DMS 273 (cell line): ENCODE data around the gene SLC25A15.
"Not testable (repeated sequence)": the region's sequence is repeated elsewhere in the genome, so short reads cannot be mapped to it uniquely, and the experiment has no call there.

Experiments used
- DNase-seq: peaks from one replicate; lab custom pipeline; 2025; ENCODE audit not compliant: unreplicated experiment; lab: John Stamatoyannopoulos, UW

The SLC25A15 gene

DNA sequence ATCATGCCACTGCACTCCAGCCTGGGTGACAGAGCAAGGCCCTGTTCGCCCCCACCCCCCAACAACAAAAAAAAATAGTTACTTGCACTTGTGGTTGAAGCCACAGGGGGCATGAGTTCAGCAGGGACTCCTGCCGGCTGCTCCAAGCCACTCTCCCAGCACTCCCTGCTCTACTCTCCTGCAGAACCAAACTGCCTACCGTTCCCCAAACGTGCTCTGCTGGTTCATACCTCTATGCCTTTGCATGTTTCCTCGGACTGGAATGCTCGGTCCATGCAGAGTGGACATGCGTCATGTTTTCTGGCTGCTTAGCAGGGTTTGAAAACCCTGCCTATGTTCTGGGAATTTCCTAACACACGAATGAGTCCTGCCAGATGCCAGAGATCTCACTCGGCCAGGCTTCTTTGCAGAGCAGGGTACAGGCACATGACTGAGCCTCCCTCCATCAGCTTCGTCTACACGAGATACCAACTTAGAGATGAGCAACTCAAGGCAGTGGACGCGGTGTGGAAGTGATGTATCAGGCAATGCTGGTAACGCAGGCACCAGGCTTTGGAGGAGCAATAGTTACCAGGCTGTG is 8.5 kb upstream of the SLC25A15 start:
- peak; percentile 3 for DNase-seq

DNA sequence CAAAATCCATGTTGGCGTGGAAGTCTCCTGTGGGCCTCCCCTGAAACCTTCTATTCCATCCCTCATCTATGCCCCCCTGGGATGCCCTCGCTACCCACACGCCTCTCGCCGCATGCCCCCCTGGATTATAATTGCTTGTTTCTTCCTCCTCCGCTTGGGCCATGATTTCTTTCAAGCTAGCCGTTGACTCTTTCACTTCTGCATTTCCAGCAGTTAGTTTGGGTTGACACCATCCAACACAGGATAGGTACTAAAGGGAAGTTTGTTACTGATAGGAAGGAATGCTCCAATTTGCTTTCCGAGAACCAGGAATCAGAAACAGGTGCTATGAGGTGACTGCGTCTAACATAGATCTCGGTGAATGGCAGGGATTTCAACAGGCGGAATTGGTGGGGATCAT is 7.7 kb upstream of the SLC25A15 start:
- no peak for DNase-seq

DNA sequence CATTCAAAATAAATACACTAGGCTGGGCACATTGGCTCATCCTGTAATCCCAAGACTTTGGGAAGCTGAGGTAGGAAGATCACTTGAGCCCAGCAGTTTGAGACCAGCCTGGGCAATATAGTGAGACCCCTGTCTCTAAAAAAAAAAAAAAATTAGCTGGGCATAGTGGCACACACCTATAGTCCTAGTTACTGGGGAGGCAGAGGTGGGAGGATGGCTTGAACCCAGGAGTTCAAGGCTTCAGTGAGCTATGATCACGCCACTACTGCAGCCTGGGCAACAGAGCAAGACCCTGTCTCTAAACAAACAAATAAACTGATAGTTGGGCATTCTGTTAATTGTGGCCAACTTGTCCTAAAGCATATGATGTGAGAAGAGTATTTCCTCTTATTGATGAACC is 6.4 kb upstream of the SLC25A15 start:
- DNase-seq: not testable (repeated sequence)

DNA sequence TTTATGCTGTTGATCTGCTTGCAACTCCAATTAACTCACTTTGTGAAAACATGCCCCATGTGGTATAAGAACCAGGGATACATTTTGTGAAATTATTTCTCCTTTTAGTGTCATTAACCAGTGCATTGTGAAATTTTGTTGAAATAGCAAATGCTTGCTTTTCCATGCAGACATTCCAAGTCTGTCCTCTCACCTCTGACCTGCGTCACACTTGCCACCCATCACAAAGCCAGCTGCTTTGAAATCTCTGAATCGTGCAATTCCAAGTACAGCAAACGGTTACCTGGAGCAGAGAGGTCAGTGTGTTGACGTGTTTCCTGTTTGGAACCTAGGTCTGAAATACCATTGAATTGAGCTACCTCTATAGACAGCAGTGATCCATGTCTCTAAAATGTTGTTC is 4.9 kb upstream of the SLC25A15 start:
- DNase-seq: no peak

- DNase-seq: no peak
Observed at GRCh38 chr13:40786568-40786996, 2.8 kb upstream of the SLC25A15 start.

DNA sequence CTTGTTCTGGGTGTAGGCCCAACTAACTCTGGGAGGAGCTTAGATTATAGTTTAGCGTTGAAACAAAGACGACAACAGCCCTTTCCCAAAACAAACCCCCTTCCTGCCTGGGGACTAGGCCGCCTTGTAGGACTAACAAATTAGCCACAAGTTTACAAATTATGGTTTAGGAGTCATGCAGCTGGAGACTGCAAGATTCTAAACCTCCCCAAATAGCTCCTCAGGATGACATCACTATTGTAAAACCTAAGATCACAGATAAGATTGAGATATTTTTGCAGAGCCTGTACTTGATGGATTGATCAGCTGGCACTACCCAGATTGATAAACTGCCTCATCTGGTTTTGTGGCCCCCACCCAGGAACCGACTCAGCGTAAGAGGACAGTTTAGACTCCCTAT is 2.3 kb upstream of the SLC25A15 start:
- DNase-seq: no peak

DNA sequence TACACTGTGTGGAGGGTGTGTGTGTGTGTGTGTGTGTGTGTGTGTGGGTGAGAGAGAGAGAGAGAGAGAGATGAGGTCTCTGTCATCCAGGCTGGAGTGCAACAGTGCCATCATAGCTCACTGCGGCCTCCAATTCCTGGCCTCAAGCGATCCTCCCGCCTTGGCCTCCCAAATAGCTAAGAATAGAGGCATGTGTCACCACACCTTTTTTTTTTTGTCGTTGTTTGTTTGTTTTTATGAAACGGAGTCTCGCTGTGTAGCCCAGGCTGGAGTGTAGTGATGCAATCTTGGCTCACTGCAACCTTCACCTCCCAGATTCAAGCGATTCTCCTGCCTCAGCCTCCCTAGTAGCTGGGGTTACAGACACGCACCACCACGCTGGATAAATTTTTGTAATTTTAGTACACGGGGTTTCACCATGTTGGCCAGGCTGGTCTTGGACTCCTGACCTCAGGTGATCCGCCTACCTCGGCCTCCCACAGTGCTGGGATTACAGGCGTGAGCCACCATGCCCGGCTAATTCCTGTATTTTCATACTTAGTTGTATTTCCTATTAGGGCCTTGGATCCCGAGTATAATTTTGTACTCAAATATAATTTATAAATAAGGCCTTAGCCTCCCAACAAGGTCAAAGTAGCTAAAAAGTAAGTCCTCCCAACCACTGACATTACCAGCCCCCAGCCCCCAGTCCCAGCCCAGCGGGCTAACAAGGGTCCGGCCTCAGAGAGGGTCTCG is 704 bp upstream of the SLC25A15 start:
- not testable (repeated sequence) for DNase-seq

DNA sequence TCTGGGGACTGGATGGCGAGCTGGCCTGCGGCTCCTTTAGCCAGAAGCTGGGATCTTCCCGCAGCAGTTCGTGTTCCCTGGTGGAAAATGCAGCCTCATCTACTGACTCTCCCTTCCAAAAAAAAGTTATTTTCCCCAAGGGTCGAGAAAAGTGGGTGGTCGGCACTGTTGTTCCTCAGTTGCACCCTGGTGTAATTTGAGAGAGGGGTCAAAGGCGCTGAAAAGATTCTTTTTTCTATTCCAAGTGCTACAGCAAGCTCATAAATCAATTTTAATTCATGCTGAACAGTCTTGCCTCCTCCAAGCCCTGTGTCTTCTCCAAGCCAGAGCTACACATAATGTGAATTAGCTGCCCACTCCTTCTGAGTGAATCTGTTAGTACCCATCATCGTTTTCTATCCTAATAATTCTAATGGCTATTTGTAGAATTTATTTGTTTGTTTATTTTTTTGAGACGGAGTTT is 774 bp downstream of the SLC25A15 start:
- peak; percentile 31 for DNase-seq

- no peak for DNase-seq
Observed at GRCh38 chr13:40792284-40793051, 3.1 kb downstream of the SLC25A15 start.

- DNase-seq: no peak
Observed at GRCh38 chr13:40793339-40793738, 3.9 kb downstream of the SLC25A15 start.

GRCh38 chr13:40794414-40795368 is 5.3 kb downstream of the SLC25A15 start:
- no peak for DNase-seq

DNA sequence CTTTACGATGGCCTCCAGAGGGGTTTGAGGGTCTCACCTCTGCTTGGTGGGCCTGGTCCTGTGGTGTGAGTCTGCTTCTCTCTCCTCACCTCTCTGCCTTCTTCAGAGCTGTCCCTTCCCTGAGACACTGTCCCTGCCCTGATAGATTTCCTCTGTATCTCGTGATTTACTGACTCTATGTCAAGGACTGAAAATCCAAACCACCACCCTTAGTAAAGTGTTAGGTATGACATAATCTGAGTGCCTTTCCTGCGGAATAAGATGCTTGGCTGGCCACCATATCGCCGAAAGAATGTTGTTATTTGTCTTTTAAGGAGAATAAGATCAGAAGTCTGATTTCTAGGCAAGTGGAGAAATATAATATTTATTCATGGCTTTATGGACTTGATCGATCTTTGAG is 7.2 kb downstream of the SLC25A15 start:
- DNase-seq: no peak

GRCh38 chr13:40798380-40798779 is 9.0 kb downstream of the SLC25A15 start:
- DNase-seq: no peak

- DNase-seq: no peak
Observed at GRCh38 chr13:40799508-40799907, 10.1 kb downstream of the SLC25A15 start.

GRCh38 chr13:40800559-40800958 is 11.1 kb downstream of the SLC25A15 start:
- no peak for DNase-seq

GRCh38 chr13:40801255-40802217 is 12.1 kb downstream of the SLC25A15 start:
- no peak for DNase-seq

GRCh38 chr13:40803316-40803715 is 13.9 kb downstream of the SLC25A15 start:
- no peak for DNase-seq

GRCh38 chr13:40806241-40806640 is 16.8 kb downstream of the SLC25A15 start:
- DNase-seq: no peak

- no peak for DNase-seq
Observed at GRCh38 chr13:40809471-40809870, 20.1 kb downstream of the SLC25A15 start.

GRCh38 chr13:40812102-40812501 is 22.7 kb downstream of the SLC25A15 start:
- no peak for DNase-seq
